Sigmoid colon (tissue), 7 donors: ENCODE results near the gene RAP2A. TPM values are rescaled to one million over a fixed set of nuclear protein-coding genes. Genes with fewer than 3 reads are reported as not detected.

Experiments used
- DNase-seq: peaks from one replicate; pipeline ENCODE4 v3.0.0-alpha.2; 2019
- H3K27ac ChIP-seq, 4 donors: fragments of 200-600 bp; sonication (generic); one replicate each; pipeline ENCODE4 v1.5.1; 2016 to 2019; ENCODE audit warnings: mild to moderate bottlenecking in 1 of 4
- H3K27me3 ChIP-seq, 3 donors: fragments of 200-600 bp; sonication (generic); one replicate each; pipeline ENCODE4 v1.5.1; 2019; ENCODE audit warnings: mild to moderate bottlenecking in 1 of 3
- H3K36me3 ChIP-seq, 4 donors: fragments of 200-600 bp; sonication (generic); one replicate each; pipeline ENCODE4 v1.5.1; 2016 to 2019
- H3K4me1 ChIP-seq, 4 donors: fragments of 200-600 bp; sonication (generic); one replicate each; pipeline ENCODE4 v1.5.1; 2017 to 2019
- H3K4me3 ChIP-seq, 4 donors: fragments of 200-600 bp; sonication (generic); one replicate each; pipeline ENCODE4 v1.5.1; 2017 to 2019; ENCODE audit warnings: mild to moderate bottlenecking in 2 of 4, moderate library complexity in 1 of 4
- H3K9me3 ChIP-seq, 4 donors: fragments of 200-600 bp in 3 of 4; sonication (generic) in 3 of 4; one replicate each; pipeline versions ENCODE4 v1.5.1 to v1.6.1; 2013 to 2019
- CTCF ChIP-seq, 4 experiments: fragments of 450-650 bp in 3 of 4; fragments of 200-600 bp in 1 of 4; IDR thresholded peaks; one replicate each; pipeline ENCODE4 v1.5.1; 2016 to 2019; ENCODE audit warnings: antibody characterized with exemption in 4 of 4, mild to moderate bottlenecking in 3 of 4, moderate library complexity in 2 of 4
- EP300 ChIP-seq, 4 donors: sonication (generic); formaldehyde crosslinking; IDR thresholded peaks; one replicate each; pipeline ENCODE4 v1.6.1; 2017; ENCODE audit warnings: antibody characterized with exemption in 4 of 4
- POLR2A ChIP-seq, 2 donors: fragments of 450-650 bp; IDR thresholded peaks; one replicate each; pipeline ENCODE4 v1.6.1; 2016; ENCODE audit warnings: antibody characterized with exemption in 2 of 2, mild to moderate bottlenecking in 2 of 2, moderate library complexity in 2 of 2
- POLR2AphosphoS5 ChIP-seq, 4 donors: sonication (generic); formaldehyde crosslinking; IDR thresholded peaks; one replicate each; pipeline ENCODE4 v1.6.1; 2017; ENCODE audit warnings: antibody characterized with exemption in 4 of 4
- WGBS, 2 donors: extraction: QIAGEN DNeasy Blood & Tissue Kit; methylation state at CpG; one replicate each; pipeline ENCODE4 v1.1.7; 2013; 5-methylcytosine and 5-hydroxymethylcytosine counted together
- intact Hi-C: fragments of 100-400 bp; cut with DNase I; formaldehyde crosslinking; loops from one replicate; pipeline ENCODE4 v1.15.1; 2023
- polyA plus RNA-seq, 3 donors: library from polyadenylated mRNA; stranded (reverse); fragments of 200-250 nt; gene quantifications; one replicate each; pipeline ENCODE4 v1.2.3, GENCODE V29; 2013
- total RNA-seq, 4 donors: library from RNA; depleted of rRNA; stranded (reverse); fragments of >200 nt; gene quantifications; one replicate each; pipeline ENCODE4 v1.1.0, GENCODE V29; 2016
- donor health status: healthy with polysubstance abuse.
- donor health status: Bipolar disorder and iron deficiency.
- donor health status: healthy.

RAP2A gene
- total and polyA plus RNA-seq, 7 donors: 8.0 to 27.7 (median 17.9) TPM

DNA sequence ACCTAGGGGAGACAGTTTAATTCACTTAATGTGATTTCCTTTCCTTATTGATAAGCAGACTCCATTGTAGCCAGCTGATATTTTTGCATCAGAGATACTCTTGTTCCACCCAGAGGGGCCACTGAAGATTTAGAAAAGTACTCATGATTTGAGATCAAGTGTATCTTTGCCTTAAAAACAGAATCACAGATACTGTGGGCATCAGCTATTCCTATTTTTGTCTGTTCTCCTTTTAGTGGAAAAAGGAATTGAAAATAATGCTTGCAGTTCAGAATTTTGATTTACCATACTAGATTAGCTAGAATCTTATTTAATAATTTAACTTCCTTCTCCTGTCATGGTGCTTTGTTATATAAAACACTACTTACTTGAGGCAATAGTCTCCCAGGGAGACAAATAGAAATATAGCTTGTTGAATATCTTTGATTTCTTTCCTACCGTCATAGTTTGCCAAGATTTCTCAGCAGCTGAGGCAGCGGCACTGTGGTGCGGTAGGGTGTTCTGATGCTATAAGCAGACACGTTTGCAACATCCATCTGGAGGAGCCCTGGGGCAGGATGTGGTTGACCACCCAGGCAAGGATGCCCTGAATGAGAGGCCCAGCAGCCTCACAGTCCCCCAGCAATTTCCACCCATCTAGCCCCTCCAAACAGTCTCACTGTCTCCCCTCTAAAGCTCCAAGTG, 47.0 kb upstream of the RAP2A start:
- TF ChIP-seq CTCF (IDR thresholded peaks at IDR 0.05) (no peak), EP300 (IDR thresholded peaks at IDR 0.05) (no peak), POLR2AphosphoS5 (IDR thresholded peaks at IDR 0.05) (no peak), POLR2A (IDR thresholded peaks at IDR 0.05) (no peak)
- Histone ChIP-seq H3K27me3 (no peaks in the 10 kb centered on the region), H3K4me1 (peaks cover 0 to 50% (median 23%) of the 10 kb centered on the region in 4 donors), H3K4me3 (no peak overlapping the region), H3K36me3 (peaks cover 0 to 40% (median 4%) of the 10 kb centered on the region in 4 donors), H3K9me3 (no peaks in the 10 kb centered on the region), H3K27ac (peak overlapping the region in 3 of 4 donors; percentile 11 to 38 (median 37))
- 58 to 85% methylated on average over 4 of the region's 4 CpGs for WGBS, 2 donors
- intact Hi-C loops: no loop called here
- DNase-seq: peak; percentile 66

DNA sequence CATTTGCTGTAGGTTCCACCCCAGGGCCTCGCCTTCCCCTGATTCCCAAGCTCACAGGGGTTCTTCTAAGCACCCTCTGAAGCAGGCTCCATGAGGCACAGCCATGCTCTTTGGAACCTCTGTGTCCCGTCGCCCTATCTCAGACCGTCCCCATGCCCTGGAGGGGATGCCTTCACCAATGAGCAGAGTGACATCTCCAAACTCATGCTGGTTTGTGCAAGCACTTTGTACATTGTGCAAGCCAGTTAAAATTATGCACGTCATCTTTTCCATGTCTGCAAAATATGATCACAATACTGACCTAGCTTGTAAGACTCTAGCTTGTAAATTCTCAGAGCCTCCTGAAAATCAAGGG, 46.5 kb upstream of the RAP2A start:
- no peaks in the 10 kb centered on the region for H3K9me3 ChIP-seq
- intact Hi-C loops: no loop called here
- peak overlapping the region in 3 of 4 donors; percentile 11 to 38 (median 28) for H3K27ac ChIP-seq
- H3K4me3 ChIP-seq: no peak overlapping the region
- peaks cover 0 to 50% (median 23%) of the 10 kb centered on the region in 4 donors for H3K4me1 ChIP-seq
- H3K36me3 ChIP-seq: peaks cover 0 to 40% (median 2%) of the 10 kb centered on the region in 4 donors
- no peak for TF ChIP-seq EP300 (IDR thresholded peaks at IDR 0.05)
- peak in 1 of 4 donors; percentile 27 for TF ChIP-seq POLR2AphosphoS5 (IDR thresholded peaks at IDR 0.05)
- H3K27me3 ChIP-seq: no peaks in the 10 kb centered on the region
- no peak for DNase-seq
- 86 to 95% methylated on average over 5 of the region's 5 CpGs for WGBS, 2 donors

DNA sequence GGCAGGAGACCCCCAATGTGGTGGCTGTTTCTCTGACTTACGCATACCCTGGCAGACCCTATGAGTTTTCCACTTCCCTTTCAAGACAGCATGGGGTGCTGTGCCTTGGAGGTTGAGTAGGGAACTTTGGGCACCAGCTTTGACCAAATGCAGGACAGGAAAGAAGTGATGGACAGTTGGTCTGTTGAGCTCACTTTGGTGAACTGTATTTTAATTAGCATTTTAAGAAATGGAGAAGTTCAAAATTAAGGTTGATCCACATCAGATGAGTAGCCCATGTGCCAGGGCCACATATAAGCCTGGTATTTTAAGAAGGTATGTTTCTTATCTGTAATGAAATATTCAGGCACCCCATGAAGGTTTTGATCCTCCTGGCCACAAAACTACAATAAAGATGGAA, 46.1 kb upstream of the RAP2A start:
- no peak for TF ChIP-seq EP300 (IDR thresholded peaks at IDR 0.05)
- no peak for TF ChIP-seq CTCF (IDR thresholded peaks at IDR 0.05)
- no peak for TF ChIP-seq POLR2A (IDR thresholded peaks at IDR 0.05)
- Histone ChIP-seq H3K27me3 (no peaks in the 10 kb centered on the region), H3K9me3 (no peaks in the 10 kb centered on the region), H3K27ac (peak overlapping the region in 2 of 4 donors; percentile 28 to 38), H3K4me1 (peaks cover 0 to 50% (median 23%) of the 10 kb centered on the region in 4 donors), H3K36me3 (peaks cover 0 to 40% (median 0%) of the 10 kb centered on the region in 4 donors), H3K4me3 (no peak overlapping the region)
- WGBS, 2 donors: 91 to 95% methylated on average over 1 of the region's 1 CpG
- intact Hi-C loops: no loop called here
- no peak for DNase-seq

DNA sequence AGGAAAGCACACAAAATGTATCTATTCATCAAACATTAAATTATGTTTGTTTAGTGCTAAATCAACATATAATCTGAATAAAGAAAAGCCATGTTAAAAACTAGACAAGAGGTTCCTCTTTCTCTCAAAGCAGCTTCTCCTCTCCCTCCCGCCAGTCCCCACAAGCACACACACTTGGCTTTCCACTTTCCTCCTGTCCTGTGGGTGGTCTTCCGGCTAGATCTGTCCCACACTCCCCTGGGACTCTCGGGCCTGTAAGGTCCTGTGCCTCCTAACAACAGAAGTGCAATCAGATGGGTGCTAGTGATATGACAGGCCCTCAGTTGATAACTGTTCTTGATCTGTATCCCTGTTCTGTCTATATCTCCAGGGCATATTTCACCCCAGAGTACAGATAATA, 45.6 kb upstream of the RAP2A start:
- Histone ChIP-seq H3K27ac (peak overlapping the region in 2 of 4 donors; percentile 28 to 38), H3K4me1 (peaks cover 0 to 49% (median 23%) of the 10 kb centered on the region in 4 donors), H3K36me3 (peaks cover 0 to 40% (median 0%) of the 10 kb centered on the region in 4 donors), H3K27me3 (no peaks in the 10 kb centered on the region), H3K9me3 (no peaks in the 10 kb centered on the region), H3K4me3 (no peak overlapping the region)
- intact Hi-C loops: no loop called here
- TF ChIP-seq CTCF (IDR thresholded peaks at IDR 0.05) (no peak), POLR2A (IDR thresholded peaks at IDR 0.05) (no peak), POLR2AphosphoS5 (IDR thresholded peaks at IDR 0.05) (no peak), EP300 (IDR thresholded peaks at IDR 0.05) (no peak)
- no peak for DNase-seq
- WGBS, 2 donors: 59 to 83% methylated on average over 3 of the region's 3 CpGs

GRCh38 chr13:97390941-97391600, 42.9 kb upstream of the RAP2A start:
- peaks cover 0 to 30% (median 9%) of the 10 kb centered on the region in 4 donors for H3K4me1 ChIP-seq
- H3K27ac ChIP-seq: no peak overlapping the region
- 85 to 87% methylated on average over 3 of the region's 3 CpGs for WGBS, 2 donors
- peaks cover 0 to 30% (median 0%) of the 10 kb centered on the region in 4 donors for H3K36me3 ChIP-seq
- TF ChIP-seq POLR2AphosphoS5 (IDR thresholded peaks at IDR 0.05): no peak
- no peak for TF ChIP-seq POLR2A (IDR thresholded peaks at IDR 0.05)
- TF ChIP-seq EP300 (IDR thresholded peaks at IDR 0.05): no peak
- TF ChIP-seq CTCF (IDR thresholded peaks at IDR 0.05): no peak
- no peaks in the 10 kb centered on the region for H3K9me3 ChIP-seq
- DNase-seq: no peak
- H3K27me3 ChIP-seq: no peaks in the 10 kb centered on the region
- H3K4me3 ChIP-seq: no peak overlapping the region
- intact Hi-C loops: no loop called here
